ENCODE measurements around the gene ATXN1.

The ATXN1 gene

GRCh38 chr6:16766043-16766536 is 4.8 kb upstream of the ATXN1 start:
- H3K4me3 ChIP-seq (ENCODE audit: low read depth, low read length): no peak overlapping the region
- no peak for TF ChIP-seq CTCF (IDR thresholded peaks at IDR 0.05; ENCODE audit: low read depth, low read length)
- H3K9me3 ChIP-seq: no peaks in the 10 kb centered on the region
- H3K27me3 ChIP-seq: no peaks in the 10 kb centered on the region
- no peak for DNase-seq
- H3K36me3 ChIP-seq: no peaks in the 10 kb centered on the region
- no peaks in the 10 kb centered on the region for H3K4me1 ChIP-seq

GRCh38 chr6:16765235-16765634 is 4.0 kb upstream of the ATXN1 start:
- Histone ChIP-seq H3K9me3 (no peaks in the 10 kb centered on the region), H3K4me3 (ENCODE audit: low read depth, low read length) (no peak overlapping the region), H3K36me3 (no peaks in the 10 kb centered on the region), H3K27me3 (no peaks in the 10 kb centered on the region), H3K4me1 (no peaks in the 10 kb centered on the region)
- no peak for TF ChIP-seq CTCF (IDR thresholded peaks at IDR 0.05; ENCODE audit: low read depth, low read length)
- no peak for DNase-seq

GRCh38 chr6:16764188-16764950 is 3.1 kb upstream of the ATXN1 start:
- DNase-seq: no peak
- Histone ChIP-seq H3K9me3 (no peaks in the 10 kb centered on the region), H3K4me1 (no peaks in the 10 kb centered on the region), H3K4me3 (ENCODE audit: low read depth, low read length) (no peak overlapping the region), H3K36me3 (no peaks in the 10 kb centered on the region), H3K27me3 (no peaks in the 10 kb centered on the region)
- TF ChIP-seq CTCF (IDR thresholded peaks at IDR 0.05; ENCODE audit: low read depth, low read length): peak; percentile 54

GRCh38 chr6:16762550-16763477 is 1.6 kb upstream of the ATXN1 start:
- H3K9me3 ChIP-seq: no peaks in the 10 kb centered on the region
- H3K27me3 ChIP-seq: no peaks in the 10 kb centered on the region
- peaks cover 13% of the 10 kb centered on the region for H3K4me1 ChIP-seq
- peak overlapping the region; percentile 68 for H3K4me3 ChIP-seq (ENCODE audit: low read depth, low read length)
- TF ChIP-seq CTCF (IDR thresholded peaks at IDR 0.05; ENCODE audit: low read depth, low read length): peak; percentile 90
- H3K36me3 ChIP-seq: no peaks in the 10 kb centered on the region
- DNase-seq: no peak

GRCh38 chr6:16762268-16762549 is 949 bp upstream of the ATXN1 start:
- Histone ChIP-seq H3K4me3 (ENCODE audit: low read depth, low read length) (peak overlapping the region; percentile 68), H3K27me3 (no peaks in the 10 kb centered on the region), H3K36me3 (no peaks in the 10 kb centered on the region), H3K9me3 (no peaks in the 10 kb centered on the region), H3K4me1 (peaks cover 14% of the 10 kb centered on the region)
- DNase-seq: no peak
- TF ChIP-seq CTCF (IDR thresholded peaks at IDR 0.05; ENCODE audit: low read depth, low read length): no peak
